Measurements from ENCODE around the gene GPR135.
"Not testable (repeated sequence)": the region's sequence is repeated elsewhere in the genome, so short reads cannot be mapped to it uniquely, and the experiment has no call there.

GPR135 gene

DNA sequence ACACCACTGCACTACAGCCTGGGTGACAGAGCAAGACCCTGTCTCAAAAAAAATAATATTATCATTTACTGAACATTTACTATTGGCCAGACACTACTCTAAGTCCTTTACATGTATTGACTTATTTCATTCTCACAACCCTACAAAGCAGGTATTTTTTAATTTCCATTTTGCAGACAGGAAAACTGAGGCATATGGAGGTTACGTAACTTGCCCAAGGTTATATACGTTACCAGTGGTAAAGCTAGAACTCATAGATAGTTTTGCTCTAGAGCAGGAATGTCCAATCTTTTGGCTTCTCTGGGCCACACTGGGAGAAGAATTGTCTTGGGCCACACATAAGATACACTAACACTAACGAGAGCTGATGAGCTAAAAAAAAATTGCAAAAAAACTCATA, 13.4 kb upstream of the GPR135 start:
- DNase-seq, result no peak

DNA sequence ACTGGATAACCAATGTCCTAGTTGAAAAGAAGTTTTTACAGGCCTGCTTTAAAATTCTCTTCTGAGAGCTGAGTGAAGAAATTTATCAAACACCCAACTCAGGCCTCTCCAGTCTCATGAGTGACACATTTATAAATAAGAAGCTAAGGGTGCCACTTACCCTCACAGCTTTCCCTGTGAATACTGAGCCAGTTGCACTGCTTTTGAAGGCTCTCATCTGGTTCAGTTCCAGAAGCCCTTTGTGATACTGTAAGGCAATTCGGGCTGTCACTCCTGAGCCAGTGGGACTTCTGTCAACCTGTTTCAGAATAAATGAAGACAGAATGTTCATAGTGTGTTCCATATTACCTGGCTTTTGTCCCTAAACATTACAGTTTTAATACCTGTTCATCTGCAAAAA, 10.5 kb upstream of the GPR135 start:
- DNase-seq, result no peak

DNA sequence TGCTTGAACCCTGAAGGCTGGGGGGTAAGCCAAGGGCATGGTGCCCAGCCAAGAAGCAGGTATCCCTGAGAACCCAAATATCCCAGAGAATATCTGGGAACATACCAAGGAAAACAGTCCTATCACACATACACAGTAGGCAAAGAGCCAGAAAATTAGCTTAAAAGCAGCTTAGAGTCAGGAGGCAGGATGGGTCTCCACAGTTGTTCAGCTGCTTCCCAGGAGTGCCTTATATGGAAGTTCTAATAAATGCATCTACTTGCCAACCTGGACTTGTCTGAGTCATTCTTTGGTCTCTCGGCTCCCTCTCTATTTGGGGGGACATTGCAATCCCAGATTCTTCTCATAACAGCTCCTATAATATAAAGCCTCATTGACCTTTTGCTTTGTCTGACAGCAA, 9.0 kb upstream of the GPR135 start:
- no peak for DNase-seq

DNA sequence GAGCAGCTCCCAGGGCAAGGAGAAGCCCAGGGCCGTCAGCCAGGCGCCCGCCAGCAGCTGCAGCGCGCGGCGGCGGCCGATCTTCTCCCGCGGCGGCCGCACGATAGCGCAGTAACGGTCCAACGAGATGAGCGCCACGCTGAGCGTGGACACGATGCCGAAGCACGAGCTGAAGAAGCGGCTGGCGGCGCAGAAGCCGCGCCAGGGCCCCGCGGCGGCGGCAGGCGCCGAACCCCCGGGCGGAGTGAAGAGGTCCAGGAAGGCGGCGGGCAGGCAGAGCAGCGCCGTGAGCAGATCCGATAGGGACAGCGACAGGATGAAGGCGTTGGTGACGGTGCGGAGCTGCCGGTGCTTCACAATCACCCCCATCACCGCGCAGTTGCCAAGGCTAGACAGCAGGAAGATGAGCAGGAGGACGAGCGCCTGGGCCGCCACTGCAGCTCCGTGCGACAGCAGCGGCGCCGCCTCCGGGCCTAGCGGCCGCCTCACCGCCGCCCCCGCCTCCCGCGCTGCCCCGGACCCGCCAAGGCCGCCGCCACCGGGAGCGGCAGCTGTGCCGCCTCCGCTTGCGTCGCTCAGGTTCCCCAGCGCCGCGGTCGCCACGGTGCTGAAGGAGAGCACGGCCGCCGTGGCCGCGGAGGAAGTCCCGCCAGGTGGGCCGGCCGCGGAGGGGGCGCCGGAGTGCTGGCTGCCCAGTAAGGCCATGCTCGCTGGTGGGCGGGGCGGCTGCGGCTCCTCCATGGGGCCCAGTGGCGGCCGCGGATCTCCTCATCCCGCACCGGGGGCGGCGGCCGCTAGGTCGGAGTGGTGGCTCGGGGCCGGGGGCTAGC, 479 bp downstream of the GPR135 start:
- peak in 41 of 56 donors; percentile 22 to 83 (median 62) for DNase-seq

GRCh38 chr14:59463787-59464485, 1.2 kb downstream of the GPR135 start:
- DNase-seq, result peak in 7 of 56 donors; percentile 14 to 58 (median 38)

DNA sequence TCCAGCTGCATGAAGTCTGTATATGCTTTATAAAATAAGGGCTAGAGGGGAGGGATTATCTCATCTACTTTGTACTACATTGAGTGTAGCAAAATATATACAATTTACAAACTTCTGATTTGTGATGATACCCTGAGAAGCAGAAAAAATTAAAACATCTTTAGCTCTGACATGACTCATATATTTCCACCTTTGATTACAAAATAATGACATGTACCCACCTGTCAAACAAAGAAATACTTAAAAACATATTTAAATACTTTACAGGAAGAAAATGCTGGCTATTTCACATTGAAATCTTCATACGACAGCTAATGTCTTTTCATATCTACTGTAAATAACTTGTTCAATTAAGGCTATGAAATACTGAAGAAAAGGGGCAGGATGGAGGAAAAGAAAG, 3.3 kb downstream of the GPR135 start:
- DNase-seq, result no peak

- no peak for DNase-seq
Measured at GRCh38 chr14:59460378-59460777, 4.8 kb downstream of the GPR135 start.

DNA sequence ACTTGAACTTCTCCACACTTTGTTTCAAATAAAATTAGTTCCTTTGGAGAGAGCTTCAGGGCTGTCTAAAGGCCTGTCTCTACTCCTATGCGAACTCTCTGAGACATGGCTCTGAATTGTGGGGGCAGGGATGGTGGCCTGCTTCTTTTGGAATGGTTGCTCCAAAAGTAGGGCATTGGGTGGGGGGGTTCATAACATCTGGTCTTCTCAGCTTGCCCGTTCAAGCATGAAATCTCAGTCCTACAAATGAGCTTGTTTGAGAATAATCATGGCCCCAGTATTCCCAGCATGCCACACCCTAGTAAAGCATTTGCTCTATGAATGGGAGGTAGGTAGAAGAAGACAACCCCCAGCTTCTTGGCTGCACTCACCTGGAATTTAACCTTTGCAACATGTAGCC, 6.7 kb downstream of the GPR135 start:
- no peak for DNase-seq

GRCh38 chr14:59455411-59455810, 9.8 kb downstream of the GPR135 start:
- DNase-seq, result no peak

- peak in 1 of 56 donors; percentile 4 for DNase-seq
Measured at GRCh38 chr14:59454139-59454538, 11.0 kb downstream of the GPR135 start.

- DNase-seq, result no peak
Measured at GRCh38 chr14:59451849-59452248, 13.3 kb downstream of the GPR135 start.

- DNase-seq, result no peak
Measured at GRCh38 chr14:59450716-59451115, 14.5 kb downstream of the GPR135 start.

- DNase-seq, result not testable (repeated sequence)
Measured at GRCh38 chr14:59448673-59449072, 16.5 kb downstream of the GPR135 start.

- no peak for DNase-seq
Measured at GRCh38 chr14:59439256-59439965, 25.8 kb downstream of the GPR135 start.

DNA sequence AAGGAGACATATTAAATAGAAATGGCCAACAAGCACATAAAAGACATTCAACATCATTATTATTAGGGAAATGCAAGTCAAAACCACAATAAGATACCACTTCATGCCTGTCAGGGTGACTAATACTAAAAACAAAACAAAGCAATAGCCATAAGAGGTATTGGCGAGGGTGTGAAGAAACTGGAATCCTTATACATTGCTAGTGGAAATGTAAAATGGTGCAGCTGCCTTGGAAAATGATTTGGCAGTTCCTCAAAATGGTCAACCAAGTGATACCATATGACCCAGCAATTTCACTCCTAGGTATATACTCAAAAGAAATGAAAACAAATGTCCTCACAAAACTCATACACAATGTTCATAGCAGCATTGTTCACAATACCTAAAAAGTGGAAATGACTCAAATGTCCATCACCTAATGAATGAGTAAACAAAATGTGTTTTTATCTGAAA, 27.0 kb downstream of the GPR135 start:
- DNase-seq, result no peak

- DNase-seq, result no peak
Measured at GRCh38 chr14:59435987-59436386, 29.2 kb downstream of the GPR135 start.

DNA sequence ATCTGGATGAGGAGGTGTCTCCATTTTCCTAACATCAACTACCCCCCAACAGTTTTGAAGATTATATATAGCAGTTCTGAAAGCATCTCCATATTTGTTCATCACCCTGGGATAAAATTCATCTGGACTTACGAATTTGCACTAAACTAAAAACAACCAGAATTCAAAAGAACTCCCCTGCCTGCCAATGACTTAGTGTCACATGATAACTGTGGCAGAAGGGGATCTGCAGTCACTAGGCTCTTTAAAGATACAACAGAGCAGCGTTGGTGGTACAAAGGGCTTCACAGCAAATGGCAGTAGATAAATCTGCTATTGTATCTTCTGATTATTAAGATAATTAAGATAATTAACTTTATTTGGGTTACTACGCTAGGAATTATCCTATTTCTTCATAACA, 30.1 kb downstream of the GPR135 start:
- DNase-seq, result no peak

GRCh38 chr14:59429790-59430189, 35.4 kb downstream of the GPR135 start:
- no peak for DNase-seq

DNA sequence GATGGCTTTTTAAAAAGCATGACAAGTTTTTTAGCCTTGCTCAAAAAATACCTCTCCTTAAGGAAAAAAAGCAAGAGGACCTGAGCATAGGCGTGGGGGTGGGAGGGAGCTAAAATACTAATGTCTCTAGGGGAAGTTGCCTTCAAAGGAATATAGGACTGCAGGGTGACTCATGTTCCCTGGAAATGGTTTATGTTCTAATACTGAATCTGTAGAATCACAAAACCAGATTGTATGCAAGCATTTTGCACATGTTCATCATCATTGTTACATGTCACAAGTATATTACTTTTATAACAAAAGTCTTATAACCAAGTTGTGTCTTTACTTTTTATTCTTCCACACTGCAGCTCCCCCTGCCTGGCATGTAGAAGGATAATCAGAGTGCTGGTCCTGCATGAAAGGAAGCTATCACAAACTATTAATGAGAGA, 36.6 kb downstream of the GPR135 start:
- peak in 2 of 56 donors; percentile 7 to 22 for DNase-seq

GRCh38 chr14:59427653-59428580, 37.3 kb downstream of the GPR135 start:
- no peak for DNase-seq

Data from amygdala (tissue), 56 donors.